Measurements from ENCODE around the gene PTPRS. TPM values are rescaled to one million over a fixed set of nuclear protein-coding genes. Genes with fewer than 3 reads are reported as not detected.
A peak's percentile ranks its signal among the peaks of the same experiment; 100 is the strongest.

PTPRS gene
- total RNA-seq, 1 donor, result 218 TPM

DNA sequence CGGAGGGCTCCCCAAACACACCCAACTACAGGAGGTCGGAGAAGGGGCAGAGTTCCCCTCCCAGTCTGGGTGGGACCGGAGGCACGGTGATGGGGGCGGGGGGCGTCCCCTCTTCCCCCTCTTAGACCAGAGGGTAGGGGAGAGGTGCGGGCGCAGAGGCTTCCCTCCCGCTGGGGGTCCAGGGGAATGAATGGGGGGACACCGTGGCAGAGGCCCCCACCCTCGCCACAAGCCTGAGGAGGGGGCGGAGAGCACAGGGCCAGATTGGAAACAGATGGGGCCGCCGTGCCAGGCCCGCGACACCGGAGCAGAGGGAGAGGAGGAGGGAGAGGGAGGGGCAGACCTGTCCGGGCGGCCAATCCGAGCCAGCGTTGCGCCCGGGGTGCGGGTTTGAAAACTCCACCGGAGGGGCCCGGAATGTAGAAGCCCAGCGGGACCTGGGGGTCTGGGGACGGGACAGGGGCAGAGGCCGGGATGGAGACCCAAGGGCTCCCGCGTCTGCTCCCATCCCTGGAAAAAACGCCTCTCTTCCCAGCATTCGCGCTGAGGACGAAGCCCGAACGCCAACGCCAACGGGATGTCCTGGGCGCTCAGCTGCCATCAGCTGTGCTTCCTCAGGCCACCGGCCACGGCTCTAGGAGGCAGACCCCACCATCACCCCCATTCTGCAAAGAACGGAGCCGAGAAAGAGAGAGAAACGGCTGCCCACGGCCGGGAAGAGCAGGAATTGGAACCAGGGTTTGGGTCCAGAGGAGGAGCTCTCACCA, 46.8 kb downstream of the PTPRS start:
- Histone ChIP-seq H3K9me3 (ENCODE audit: low read depth, low read length) (no peaks in the 10 kb centered on the region), H3K4me3 (ENCODE audit: insufficient read depth, low read length) (peak overlapping the region; percentile 81), H3K4me1 (ENCODE audit: insufficient read depth, low read length) (peaks cover 27% of the 10 kb centered on the region), H3K4me2 (ENCODE audit: insufficient read depth, low read length) (peak overlapping the region; percentile 94), H3K79me2 (ENCODE audit: insufficient read depth, low read length) (peaks cover 34% of the 10 kb centered on the region), H3K27me3 (ENCODE audit: insufficient read depth, low read length) (no peaks in the 10 kb centered on the region), H3K36me3 (ENCODE audit: insufficient read depth, low read length) (no peaks in the 10 kb centered on the region), H3K27ac (ENCODE audit: low read depth, low read length) (no peak overlapping the region), H2AFZ (ENCODE audit: low read length) (peak overlapping the region; percentile 84), H4K20me1 (ENCODE audit: insufficient read depth, low read length) (peaks cover 35% of the 10 kb centered on the region)
- DNase-seq (ENCODE audit: insufficient read length, low spot score, missing footprints), result peak; percentile 97
- TF ChIP-seq CTCF (IDR thresholded peaks at IDR 0.05; ENCODE audit: extremely low read depth, low read depth, low read length), result no peak

DNA sequence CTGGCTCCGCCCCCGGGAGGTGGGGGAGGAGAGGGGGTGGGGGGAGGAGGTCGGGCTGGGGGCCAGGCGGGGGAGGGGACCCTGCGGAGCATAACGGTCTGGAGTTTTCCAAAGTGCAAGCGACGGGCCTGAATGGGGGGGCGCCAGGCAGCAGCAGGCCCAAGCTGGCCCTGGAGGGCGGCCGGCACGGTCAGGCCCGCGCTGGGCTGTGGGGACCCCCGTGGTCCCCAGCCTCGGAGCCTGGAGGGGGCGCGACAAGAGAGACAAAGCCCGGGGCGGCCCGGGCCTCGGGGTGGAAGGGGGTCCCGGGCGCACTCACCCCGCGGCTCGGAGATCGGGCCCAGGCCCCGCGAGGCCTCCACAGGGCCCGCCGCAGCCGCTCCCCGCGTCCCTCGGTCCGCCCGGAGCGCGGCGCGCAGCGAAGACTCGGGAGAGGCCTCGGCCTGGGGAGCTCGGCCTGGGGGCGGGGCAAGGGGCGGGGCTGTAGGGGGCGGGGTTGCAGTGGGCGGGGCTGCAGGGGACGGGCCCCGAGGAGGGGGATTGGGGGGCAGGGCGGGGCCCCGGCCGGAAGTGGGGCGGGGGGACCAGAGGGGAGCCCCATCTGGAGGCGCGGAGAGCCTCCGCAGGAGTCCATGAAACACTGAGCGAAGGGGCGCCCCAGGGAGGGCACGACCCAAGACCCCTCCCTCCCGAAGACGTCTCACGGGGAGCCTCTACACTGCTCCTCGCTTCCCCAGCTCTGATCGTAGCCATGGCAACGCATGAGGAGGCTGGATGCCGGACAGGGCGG, 47.6 kb downstream of the PTPRS start:
- peak overlapping the region; percentile 96 for H3K4me2 ChIP-seq (ENCODE audit: insufficient read depth, low read length)
- H3K79me2 ChIP-seq (ENCODE audit: insufficient read depth, low read length), result peaks cover 42% of the 10 kb centered on the region
- peaks cover 43% of the 10 kb centered on the region for H4K20me1 ChIP-seq (ENCODE audit: insufficient read depth, low read length)
- peak overlapping the region; percentile 81 for H3K4me3 ChIP-seq (ENCODE audit: insufficient read depth, low read length)
- peaks cover 30% of the 10 kb centered on the region for H3K4me1 ChIP-seq (ENCODE audit: insufficient read depth, low read length)
- no peak overlapping the region for H3K27ac ChIP-seq (ENCODE audit: low read depth, low read length)
- H2AFZ ChIP-seq (ENCODE audit: low read length), result peak overlapping the region; percentile 84
- no peaks in the 10 kb centered on the region for H3K36me3 ChIP-seq (ENCODE audit: insufficient read depth, low read length)
- peak; percentile 100 for DNase-seq (ENCODE audit: insufficient read length, low spot score, missing footprints)
- TF ChIP-seq CTCF (IDR thresholded peaks at IDR 0.05; ENCODE audit: extremely low read depth, low read depth, low read length), result no peak
- H3K27me3 ChIP-seq (ENCODE audit: insufficient read depth, low read length), result no peaks in the 10 kb centered on the region
- no peaks in the 10 kb centered on the region for H3K9me3 ChIP-seq (ENCODE audit: low read depth, low read length)

DNA sequence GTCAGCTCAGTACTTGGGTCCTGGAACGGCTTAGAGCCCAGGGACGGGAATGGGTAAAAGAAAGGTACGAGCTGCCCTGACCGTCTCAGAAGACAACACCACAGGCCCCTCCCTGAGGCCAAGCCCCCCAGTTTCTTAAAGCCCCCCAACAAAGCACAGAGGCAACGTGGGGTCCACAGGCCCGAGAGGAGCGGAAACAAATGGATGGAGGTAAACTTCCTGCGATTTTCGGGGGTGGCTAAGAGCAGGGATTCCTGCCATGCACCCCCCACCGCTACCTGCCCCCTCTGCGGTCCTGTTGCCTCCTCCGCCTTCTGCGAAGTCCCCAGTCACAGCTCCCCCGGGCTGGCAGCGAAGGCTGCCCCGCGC, 48.2 kb downstream of the PTPRS start:
- Histone ChIP-seq H3K4me2 (ENCODE audit: insufficient read depth, low read length) (peak overlapping the region; percentile 96), H3K27ac (ENCODE audit: low read depth, low read length) (peak overlapping the region; percentile 28), H3K4me3 (ENCODE audit: insufficient read depth, low read length) (peak overlapping the region; percentile 81), H3K9me3 (ENCODE audit: low read depth, low read length) (no peaks in the 10 kb centered on the region), H3K4me1 (ENCODE audit: insufficient read depth, low read length) (peaks cover 36% of the 10 kb centered on the region), H2AFZ (ENCODE audit: low read length) (peak overlapping the region; percentile 20), H4K20me1 (ENCODE audit: insufficient read depth, low read length) (peaks cover 48% of the 10 kb centered on the region), H3K27me3 (ENCODE audit: insufficient read depth, low read length) (no peaks in the 10 kb centered on the region), H3K79me2 (ENCODE audit: insufficient read depth, low read length) (peaks cover 48% of the 10 kb centered on the region), H3K36me3 (ENCODE audit: insufficient read depth, low read length) (no peaks in the 10 kb centered on the region)
- DNase-seq (ENCODE audit: insufficient read length, low spot score, missing footprints), result no peak
- no peak for TF ChIP-seq CTCF (IDR thresholded peaks at IDR 0.05; ENCODE audit: extremely low read depth, low read depth, low read length)

All from osteoblast (primary cell).